Endothelial cell of hepatic sinusoid (primary cell): ENCODE measurements around the gene PCDHGA7.
"Not testable (repeated sequence)": the region's sequence is repeated elsewhere in the genome, so short reads cannot be mapped to it uniquely, and the experiment has no call there.

ENCODE experiments used
- in situ Hi-C: cut with HindIII; loops from 2 replicates; pipeline ENCODE4 v1.10.0; 2017; ENCODE audit warnings: low sequenced_read_pairs

PCDHGA7 gene

DNA sequence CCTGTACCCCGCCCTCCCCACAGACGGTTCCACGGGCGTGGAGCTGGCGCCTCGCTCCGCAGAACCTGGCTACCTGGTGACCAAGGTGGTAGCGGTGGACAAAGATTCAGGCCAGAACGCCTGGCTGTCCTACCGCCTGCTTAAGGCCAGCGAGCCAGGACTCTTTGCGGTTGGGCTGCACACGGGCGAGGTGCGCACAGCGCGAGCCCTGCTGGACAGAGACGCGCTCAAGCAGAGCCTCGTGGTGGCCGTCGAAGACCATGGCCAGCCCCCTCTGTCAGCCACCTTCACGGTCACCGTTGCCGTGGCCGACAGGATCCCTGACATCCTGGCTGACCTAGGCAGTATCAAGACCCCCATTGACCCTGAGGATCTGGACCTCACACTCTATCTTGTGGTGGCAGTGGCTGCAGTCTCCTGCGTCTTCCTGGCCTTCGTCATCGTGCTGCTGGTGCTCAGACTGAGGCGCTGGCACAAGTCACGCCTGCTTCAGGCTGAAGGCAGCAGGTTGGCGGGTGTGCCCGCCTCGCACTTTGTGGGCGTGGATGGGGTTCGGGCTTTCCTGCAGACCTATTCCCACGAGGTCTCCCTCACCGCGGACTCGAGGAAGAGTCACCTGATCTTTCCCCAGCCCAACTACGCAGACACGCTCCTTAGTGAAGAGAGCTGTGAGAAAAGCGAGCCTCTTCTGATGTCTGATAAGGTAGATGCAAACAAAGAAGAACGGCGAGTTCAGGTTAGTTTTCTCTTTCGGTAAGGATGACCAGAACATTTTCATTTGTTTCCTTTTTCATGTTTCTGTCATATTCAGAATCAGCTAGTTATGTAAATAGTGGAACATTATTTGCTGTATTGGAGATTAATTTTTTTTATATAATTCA, 16.3 kb upstream of the PCDHGA7 start:
- in situ Hi-C loops, result no loop called here

DNA sequence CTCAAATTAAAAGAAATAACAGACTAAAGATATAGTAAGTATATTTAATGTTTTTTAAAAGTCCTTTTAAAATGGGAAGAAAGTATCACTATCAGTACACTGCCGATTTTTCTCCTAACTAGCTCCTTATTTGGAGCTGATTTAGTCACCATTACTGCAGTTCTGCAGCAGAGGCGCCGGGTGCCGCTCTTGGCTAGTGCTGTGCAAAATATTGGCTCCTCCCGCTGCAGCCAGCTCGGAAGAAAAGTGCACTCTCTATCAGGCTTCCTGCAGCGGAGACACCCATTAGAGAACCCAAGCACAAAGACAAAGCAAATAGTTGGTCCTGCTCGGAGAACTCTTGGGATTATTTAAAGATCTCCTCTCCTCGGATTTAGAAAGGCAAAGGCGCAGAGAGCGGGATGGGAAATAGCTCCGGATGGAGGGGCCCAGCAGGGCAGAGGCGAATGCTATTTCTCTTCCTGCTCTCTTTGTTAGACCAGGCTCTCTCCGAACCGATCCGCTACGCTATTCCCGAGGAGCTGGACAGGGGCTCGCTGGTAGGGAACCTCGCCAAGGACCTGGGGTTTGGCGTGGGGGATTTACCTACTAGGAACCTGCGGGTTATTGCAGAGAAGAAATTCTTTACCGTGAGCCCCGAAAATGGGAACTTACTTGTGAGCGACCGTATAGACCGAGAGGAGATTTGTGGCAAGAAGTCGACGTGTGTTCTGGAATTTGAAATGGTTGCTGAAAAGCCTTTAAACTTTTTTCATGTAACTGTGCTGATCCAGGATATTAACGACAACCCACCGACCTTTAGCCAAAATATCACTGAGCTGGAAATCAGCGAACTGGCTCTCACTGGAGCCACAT, 12.3 kb upstream of the PCDHGA7 start, which contains the start of gene PCDHGB3:
TSS of gene PCDHGB3 (plus strand) at position 249 of the 855 bp plus-strand sequence. CDS start at position 402, 153 bp downstream.
- in situ Hi-C loops, result no loop called here

DNA sequence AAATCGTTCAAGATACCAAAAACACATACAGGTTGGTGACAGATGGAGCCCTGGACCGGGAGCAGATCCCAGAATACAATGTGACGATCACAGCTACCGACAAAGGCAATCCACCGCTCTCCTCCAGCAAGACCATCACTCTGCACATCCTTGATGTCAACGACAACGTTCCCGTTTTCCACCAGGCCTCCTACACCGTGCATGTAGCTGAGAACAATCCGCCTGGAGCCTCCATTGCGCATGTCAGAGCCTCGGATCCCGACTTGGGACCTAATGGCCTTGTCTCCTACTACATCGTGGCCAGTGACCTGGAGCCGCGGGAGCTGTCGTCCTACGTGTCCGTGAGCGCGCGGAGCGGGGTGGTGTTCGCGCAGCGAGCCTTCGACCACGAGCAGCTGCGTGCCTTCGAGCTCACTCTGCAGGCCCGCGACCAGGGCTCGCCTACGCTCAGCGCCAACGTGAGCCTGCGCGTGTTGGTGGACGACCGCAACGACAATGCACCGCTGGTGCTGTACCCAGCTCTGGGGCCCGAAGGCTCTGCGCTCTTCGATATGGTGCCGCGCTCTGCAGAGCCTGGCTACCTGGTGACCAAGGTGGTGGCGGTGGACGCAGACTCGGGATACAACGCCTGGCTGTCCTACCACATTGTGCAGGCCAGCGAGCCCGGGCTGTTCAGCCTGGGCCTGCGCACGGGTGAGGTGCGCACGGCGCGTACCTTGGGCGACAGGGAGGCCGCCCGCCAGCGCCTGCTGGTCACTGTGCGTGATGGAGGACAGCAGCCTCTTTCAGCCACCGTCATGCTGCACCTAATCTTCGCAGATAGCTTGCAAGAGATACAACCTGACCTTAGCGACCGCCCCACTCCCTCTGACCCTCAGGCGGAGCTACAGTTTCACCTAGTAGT, 10.7 kb upstream of the PCDHGA7 start:
- in situ Hi-C loops, result no loop called here

DNA sequence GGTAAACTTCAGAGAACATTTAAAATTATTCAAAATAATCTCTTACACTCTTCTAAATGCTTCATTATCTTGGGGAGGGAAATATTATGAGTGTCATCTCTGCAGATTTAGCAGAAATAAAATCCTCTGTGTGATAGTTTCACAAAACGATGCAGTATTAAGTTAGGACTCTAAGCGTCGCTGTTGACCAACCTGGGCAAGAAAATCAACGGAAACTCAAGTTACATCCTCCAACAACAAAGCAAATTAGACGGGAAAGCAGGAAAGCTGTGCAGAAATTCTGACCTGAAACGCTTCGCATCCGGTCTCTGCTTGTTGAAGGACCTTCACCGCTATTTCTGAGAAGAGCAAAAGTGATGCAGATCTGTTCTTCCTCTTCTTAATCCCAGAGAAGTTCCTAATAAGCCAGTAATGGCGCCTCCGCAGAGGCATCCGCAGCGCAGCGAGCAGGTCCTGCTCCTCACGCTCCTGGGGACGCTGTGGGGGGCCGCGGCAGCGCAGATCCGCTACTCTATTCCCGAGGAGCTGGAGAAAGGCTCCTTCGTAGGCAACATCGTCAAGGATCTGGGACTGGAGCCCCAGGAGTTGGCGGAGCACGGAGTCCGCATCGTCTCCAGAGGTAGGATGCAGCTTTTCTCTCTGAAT, 8.7 kb upstream of the PCDHGA7 start, which contains the start of gene PCDHGA6:
TSS of gene PCDHGA6 (plus strand) at position 219 of the 645 bp plus-strand sequence. CDS start at position 412, 193 bp downstream.
- in situ Hi-C loops, result no loop called here

DNA sequence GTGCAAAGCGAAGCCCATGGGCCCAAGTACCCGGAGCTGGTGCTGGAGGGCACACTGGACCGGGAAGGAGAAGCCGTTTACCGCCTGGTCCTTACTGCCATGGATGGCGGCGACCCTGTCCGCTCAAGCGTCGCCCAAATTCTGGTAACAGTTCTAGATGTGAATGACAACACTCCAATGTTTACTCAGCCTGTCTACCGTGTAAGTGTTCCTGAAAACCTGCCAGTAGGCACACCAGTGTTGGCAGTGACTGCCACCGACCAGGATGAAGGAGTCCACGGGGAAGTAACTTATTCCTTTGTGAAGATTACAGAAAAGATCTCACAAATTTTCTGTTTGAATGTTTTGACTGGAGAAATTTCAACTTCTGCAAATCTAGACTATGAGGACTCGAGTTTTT, 7.9 kb upstream of the PCDHGA7 start:
- in situ Hi-C loops, result no loop called here

DNA sequence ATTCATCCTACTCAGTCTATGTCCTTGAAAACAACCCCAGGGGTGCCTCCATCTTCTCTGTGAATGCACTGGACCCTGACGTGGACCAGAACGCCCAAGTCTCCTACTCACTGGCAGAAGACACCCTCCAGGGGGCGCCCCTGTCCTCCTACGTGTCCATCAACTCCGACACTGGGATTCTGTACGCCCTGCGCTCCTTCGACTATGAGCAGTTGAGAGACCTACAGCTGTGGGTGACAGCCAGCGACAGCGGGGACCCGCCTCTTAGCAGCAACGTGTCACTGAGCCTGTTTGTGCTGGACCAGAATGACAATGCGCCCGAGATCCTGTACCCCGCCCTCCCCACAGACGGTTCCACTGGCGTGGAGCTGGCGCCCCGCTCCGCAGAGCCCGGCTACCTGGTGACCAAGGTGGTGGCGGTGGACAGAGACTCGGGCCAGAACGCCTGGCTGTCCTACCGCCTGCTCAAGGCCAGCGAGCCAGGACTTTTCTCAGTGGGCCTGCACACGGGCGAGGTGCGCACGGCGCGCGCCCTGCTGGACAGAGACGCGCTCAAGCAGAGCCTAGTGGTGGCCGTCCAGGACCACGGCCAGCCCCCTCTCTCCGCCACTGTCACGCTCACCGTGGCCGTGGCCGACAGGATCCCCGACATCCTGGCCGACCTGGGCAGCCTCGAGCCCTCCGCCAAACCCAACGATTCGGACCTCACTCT, 6.9 kb upstream of the PCDHGA7 start:
- in situ Hi-C loops, result not testable (repeated sequence)

DNA sequence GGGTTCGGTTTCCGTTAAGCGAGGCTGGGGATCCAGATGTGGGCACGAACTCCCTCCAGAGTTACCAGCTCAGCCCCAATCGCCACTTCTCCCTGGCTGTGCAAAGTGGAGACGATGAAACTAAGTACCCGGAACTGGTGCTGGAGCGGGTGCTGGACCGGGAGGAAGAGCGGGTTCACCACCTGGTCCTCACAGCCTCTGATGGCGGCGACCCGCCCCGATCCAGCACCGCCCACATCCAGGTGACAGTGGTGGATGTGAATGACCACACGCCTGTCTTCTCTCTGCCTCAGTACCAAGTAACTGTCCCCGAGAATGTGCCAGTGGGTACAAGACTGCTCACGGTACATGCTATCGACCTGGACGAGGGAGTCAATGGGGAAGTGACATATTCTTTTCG, 803 bp downstream of the PCDHGA7 start:
- in situ Hi-C loops, result no loop called here

DNA sequence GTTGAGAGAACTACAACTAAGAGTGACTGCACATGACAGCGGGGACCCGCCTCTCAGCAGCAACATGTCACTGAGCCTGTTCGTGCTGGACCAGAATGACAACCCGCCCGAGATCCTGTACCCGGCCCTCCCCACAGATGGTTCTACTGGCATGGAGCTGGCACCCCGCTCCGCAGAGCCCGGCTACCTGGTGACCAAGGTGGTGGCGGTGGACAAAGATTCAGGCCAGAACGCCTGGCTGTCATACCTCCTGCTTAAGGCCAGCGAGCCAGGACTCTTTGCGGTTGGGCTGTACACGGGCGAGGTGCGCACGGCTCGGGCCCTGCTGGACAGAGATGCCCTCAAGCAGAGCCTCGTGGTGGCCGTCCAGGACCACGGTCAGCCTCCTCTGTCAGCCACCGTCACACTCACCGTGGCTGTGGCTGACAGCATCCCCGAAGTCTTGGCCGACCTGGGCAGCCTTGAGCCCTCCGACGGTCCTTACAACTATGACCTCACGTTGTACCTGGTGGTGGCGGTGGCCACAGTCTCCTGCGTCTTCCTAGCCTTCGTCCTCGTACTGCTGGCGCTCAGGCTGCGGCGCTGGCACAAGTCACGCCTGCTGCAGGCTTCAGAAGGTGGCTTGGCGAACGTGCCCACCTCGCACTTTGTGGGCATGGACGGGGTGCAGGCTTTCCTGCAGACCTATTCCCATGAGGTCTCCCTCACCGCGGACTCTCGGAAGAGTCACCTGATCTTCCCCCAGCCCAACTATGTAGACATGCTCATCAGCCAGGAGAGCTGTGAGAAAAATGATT, 2.1 kb downstream of the PCDHGA7 start:
- in situ Hi-C loops, result no loop called here

DNA sequence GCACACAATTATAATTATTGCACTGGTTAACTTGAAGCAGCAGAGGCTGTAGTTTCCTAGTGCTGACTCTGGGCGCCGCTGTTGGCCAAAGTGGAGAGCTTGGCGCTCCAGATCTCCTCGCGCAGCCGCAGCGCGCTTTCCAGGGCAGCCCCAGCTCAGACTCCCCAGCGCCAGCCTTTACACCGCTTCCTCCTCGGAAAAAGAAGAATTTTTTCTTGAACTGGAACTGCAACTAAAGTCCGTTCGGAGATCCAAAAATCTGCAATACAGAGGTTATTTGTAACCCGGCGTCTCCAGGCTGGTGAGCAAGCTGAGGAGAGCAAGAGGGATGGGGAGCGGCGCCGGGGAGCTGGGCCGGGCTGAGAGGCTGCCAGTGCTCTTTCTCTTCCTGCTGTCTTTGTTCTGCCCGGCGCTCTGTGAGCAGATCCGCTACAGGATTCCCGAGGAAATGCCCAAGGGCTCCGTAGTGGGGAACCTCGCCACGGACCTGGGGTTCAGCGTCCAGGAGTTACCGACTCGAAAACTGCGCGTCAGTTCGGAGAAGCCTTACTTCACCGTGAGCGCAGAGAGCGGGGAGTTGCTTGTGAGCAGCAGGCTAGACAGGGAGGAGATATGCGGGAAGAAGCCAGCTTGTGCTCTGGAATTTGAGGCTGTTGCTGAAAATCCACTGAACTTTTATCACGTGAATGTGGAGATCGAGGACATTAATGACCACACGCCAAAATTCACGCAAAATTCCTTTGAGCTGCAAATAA, 5.2 kb downstream of the PCDHGA7 start, which contains the start of gene PCDHGB4:
TSS of gene PCDHGB4 (plus strand) at position 142 of the 755 bp plus-strand sequence. CDS start at position 329, 187 bp downstream.
- in situ Hi-C loops, result not testable (repeated sequence)

DNA sequence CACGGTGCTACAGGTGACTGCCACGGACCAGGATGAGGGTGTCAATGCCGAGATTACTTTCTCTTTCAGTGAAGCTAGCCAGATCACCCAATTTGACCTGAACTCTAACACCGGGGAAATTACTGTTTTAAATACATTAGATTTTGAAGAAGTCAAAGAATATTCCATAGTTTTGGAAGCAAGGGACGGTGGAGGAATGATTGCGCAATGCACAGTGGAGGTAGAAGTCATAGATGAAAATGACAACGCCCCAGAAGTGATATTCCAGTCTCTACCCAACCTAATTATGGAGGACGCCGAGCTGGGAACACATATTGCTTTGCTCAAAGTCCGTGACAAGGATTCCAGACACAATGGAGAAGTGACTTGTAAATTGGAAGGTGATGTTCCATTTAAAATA, 6.1 kb downstream of the PCDHGA7 start:
- in situ Hi-C loops, result no loop called here

DNA sequence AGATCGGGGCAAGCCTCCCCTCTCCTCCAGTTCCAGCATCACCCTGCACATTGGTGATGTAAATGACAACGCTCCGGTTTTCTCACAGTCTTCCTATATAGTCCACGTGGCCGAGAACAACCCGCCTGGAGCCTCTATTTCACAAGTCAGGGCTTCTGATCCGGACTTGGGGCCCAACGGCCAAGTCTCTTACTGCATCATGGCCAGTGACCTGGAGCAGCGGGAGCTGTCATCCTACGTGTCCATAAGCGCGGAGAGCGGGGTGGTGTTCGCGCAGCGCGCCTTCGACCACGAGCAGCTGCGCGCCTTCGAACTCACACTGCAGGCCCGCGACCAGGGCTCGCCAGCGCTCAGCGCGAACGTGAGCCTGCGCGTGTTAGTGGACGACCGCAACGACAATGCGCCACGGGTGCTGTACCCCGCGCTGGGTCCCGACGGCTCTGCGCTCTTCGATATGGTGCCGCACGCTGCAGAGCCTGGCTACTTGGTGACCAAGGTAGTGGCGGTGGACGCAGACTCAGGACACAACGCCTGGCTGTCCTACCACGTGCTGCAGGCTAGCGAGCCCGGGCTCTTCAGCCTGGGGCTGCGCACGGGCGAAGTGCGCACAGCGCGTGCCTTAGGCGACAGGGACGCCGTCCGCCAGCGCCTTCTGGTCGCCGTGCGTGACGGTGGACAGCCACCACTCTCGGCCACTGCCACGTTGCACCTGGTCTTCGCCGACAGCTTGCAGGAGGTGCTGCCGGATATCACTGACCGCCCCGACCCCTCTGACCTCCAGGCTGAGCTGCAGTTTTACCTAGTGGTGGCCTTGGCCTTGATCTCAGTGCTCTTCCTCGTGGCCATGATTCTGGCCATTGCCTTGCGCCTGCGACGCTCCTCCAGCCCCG, 6.9 kb downstream of the PCDHGA7 start:
- in situ Hi-C loops, result loop anchor here (5.0 kb wide), 1 partner anchor 62 kb away; no protein-coding TSS in a partner anchor

DNA sequence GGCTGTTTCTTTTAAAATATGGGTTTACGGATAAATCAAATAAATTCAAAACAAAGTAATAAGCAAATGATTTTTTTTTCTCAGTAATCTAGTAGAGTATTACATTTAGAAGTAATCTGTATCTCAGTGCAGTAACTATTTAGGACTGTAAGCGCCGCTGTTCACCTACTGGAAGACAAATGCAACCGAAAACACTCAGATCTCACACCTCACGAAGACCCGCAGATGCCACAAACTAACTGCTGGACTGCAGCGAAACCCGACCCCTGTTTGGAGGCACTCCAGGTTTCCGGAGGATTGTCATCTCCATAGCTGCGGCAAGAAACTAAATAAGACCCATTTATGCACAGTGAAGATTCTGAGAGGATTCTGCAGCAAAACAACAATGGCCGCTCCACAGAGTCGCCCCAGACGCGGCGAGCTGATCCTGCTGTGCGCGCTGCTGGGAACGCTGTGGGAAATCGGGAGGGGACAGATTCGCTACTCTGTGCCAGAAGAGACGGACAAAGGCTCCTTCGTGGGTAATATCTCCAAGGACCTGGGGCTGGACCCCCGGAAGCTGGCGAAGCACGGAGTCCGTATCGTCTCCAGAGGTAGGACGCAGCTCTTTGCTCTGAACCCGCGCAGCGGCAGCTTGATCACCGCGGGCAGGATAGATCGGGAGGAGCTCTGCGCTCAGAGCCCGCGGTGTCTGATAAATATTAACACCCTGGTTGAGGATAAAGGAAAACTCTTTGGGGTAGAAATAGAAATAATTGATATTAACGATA, 10.1 kb downstream of the PCDHGA7 start, which contains the start of gene PCDHGA8:
TSS of gene PCDHGA8 (plus strand) at position 205 of the 770 bp plus-strand sequence. CDS start at position 386, 181 bp downstream.
- in situ Hi-C loops, result loop anchor here (5.0 kb wide), 1 partner anchor 65 kb away; no protein-coding TSS in a partner anchor

DNA sequence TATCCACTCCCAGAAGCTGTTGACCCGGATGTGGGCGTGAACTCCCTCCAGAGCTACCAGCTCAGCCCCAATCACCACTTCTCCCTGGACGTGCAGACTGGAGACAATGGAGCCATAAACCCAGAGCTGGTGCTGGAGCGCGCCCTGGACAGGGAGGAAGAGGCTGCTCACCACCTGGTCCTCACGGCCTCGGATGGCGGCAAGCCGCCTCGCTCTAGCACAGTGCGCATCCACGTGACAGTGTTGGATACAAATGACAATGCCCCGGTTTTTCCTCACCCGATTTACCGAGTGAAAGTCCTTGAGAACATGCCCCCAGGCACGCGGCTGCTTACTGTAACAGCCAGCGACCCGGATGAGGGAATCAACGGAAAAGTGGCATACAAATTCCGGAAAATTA, 10.7 kb downstream of the PCDHGA7 start:
- in situ Hi-C loops, result loop anchor here (5.0 kb wide), 1 partner anchor 66 kb away; no protein-coding TSS in a partner anchor

DNA sequence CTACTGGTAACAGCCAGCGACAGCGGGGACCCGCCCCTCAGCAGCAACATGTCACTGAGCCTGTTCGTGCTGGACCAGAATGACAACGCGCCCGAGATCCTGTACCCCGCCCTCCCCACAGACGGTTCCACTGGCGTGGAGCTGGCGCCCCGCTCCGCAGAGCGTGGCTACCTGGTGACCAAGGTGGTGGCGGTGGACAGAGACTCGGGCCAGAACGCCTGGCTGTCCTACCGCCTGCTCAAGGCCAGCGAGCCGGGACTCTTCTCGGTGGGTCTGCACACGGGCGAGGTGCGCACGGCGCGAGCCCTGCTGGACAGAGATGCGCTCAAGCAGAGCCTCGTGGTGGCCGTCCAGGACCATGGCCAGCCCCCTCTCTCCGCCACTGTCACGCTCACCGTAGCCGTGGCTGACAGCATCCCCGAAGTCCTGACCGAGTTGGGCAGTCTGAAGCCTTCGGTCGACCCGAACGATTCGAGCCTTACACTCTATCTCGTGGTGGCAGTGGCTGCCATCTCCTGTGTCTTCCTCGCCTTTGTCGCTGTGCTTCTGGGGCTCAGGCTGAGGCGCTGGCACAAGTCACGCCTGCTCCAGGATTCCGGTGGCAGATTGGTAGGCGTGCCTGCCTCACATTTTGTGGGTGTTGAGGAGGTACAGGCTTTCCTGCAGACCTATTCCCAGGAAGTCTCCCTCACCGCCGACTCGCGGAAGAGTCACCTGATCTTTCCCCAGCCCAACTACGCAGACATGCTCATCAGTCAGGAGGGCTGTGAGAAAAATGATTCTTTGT, 12.1 kb downstream of the PCDHGA7 start:
- in situ Hi-C loops, result loop anchor here (5.0 kb wide), 1 partner anchor 67 kb away; no protein-coding TSS in a partner anchor
